ENCODE measurements around the gene CMC2.

CMC2 gene

DNA sequence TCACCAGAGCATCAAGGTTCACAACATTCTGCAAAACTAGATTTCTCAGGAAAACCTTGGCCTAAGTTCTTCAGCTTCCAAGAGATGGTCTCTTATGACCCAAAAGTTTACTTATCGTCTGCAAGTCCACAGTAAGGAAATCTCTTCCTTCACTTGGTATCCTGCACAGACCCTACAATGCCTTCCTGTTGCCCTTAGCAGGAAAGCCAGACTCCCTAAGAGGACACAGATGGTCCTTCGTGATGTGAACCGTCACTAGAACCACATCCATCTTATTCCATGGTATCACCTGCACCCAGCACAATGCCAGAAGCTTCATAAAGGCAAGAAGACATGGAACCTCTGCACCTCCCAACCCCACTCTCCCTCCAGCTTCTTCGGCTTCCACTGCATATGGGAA lies 34.1 kb downstream of the CMC2 start:
- no peak for DNase-seq (ENCODE audit: low spot score)

DNA sequence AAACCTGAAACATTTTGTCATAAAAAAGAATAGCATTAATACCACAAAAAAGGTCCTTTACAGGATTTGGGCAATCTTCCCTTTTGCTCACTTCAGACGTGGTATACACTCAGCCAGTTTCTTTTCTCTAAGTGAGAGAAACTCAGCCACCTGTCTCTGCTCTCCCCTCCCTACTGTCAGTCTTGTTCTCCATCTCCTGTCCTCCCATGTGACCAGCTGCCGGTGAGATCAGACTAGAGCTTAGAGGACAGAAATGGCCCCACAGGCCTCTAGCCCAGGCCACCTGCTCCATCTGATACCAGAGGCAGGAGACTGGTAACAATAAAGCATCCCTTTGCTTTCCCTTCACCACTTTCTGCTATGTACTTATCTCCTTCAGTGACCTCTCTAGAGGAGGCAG lies 34.9 kb downstream of the CMC2 start:
- no peak for DNase-seq (ENCODE audit: low spot score)

DNA sequence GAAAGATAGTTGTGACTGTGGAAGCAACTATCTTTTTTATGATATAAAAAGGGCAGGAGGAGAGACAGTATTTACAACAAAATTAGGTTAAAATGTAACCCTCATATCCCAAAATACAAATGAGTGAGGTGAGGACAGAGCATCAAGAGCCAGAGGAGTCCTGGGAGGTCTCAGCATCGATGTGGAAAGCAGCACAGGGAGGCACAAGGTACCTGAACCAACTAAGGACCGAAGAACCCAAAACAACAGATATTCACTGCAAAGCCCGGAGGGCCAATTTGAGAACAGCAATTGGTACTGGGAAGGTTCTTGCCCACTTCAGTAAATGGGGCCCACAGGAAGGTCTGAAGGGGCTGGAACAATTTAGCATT lies 37.6 kb downstream of the CMC2 start:
- DNase-seq (ENCODE audit: low spot score): no peak

DNA sequence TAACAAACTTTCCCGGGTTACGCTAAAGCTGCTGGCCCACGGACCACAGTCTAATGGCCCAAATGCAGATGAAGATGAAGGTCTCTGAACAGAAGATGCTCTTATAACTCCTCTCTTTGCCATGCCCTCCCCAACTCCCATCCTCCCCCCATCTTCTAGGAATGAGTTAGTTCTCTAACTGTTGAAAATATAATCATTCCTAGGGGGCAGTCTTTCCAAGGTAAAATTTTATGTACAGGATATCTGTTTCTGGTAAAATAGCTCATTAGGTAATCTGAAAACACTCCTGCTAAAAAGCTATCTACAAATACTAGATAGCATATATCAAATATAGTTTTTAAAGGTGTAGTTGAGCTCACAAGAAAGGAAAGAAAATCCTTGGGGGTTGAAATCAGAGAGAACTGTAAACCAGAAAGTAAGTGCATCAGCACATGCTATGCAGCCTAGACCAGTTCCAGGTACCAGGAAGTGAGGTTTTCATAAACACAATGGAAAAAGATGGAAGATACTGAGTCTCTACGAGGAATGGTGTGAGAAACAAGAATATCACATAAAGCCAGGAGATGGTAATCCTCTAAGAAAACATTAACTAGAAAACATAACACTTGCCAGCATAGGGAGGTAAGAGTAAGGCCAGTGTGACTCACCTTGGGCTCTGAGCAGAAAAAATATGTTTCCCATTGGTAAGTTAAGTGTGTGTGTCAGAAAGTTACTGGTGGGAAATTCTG lies 38.1 kb downstream of the CMC2 start:
- DNase-seq (ENCODE audit: low spot score): no peak

DNA sequence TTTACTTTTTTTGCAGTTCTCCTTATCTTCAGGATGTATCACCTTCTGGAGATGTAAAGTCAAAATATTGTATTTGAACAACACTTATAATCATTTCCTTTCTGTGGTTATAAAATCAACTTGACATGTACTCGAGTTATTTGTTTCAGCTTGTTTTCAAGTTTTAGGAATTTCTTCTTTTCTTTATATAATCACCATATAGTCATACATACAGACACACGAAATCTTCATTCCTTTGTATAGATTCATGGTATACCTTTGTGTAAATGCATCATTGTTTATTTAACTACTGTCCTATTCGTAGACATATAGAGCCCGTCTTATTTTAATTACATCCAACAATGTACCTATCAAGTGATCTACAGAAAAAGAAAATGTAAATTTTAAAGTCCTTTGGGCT lies 40.1 kb downstream of the CMC2 start:
- DNase-seq (ENCODE audit: low spot score): no peak

DNA sequence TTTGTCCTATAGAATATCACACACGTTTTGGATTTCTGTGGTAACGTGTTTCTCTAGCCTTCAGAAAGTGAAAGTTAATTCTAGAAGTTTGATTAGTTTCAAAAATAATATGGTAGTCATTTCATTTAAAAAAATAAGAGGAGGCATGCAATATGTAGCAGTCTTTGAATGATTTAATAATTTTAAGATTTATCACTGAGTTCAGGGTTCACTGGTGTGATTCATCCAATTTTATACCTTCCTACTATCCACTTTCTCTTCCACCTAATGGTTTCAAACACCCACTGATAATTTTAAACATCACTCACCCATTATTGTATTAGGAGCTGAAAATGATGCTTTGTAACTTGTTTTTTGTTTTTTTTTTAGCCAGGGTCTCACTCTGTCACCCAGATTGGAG lies 42.3 kb downstream of the CMC2 start:
- no peak for DNase-seq (ENCODE audit: low spot score)

DNA sequence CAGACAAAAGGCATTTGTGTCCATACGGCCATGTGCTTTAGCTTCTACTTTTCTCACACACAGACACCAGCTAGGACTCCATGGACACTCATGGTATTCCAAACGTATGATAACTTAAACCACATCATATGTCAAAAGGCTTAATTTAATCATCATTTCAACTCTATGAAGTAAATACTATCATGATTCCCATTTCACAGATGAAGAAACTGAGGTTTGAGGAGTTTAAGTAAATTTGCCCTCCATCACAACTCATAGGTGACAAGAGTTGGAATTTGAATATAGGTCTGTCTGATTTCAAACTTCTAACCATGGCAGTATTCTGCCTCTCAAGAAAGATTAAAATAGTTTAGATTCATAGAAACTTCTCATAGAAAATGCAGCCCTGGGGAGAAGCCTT lies 43.8 kb downstream of the CMC2 start:
- no peak for DNase-seq (ENCODE audit: low spot score)

DNA sequence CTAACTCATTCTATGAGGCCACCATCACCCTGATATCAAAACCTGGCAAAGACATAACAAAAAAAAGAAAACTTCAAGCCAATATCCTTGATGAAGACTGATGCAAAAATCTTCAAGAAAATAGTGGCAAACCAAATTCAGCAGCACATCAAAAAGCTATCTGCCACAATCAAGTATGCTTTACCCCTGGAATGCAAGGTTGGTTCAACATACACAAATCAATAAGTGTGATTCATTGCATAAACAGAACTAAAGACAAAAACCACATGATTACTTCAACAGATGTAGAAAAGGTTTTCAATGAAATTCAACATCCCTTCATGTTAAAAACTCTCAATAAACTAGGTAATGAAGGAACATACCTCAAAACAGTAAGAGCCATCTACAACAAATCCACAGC lies 48.4 kb downstream of the CMC2 start:
- DNase-seq (ENCODE audit: low spot score): no peak

DNA sequence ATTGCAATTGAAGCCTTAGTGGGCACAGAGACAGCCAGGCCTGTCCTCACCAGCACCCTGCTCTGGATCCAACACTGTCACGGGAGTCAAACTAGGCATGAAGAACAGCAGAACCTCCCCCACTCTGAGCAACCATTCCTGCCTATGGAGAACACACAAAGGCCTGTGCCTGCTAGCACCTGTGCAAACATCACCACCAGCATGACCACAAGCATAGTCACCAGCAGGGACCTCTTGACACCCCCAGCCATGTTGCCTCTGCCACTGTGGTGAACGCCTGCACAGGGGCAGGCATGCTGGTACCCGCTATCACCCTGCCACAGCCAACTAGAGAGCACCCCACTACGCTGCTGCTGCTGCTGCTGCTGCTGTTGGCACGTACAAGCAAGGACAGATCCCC lies 51.7 kb downstream of the CMC2 start:
- DNase-seq (ENCODE audit: low spot score): no peak

DNA sequence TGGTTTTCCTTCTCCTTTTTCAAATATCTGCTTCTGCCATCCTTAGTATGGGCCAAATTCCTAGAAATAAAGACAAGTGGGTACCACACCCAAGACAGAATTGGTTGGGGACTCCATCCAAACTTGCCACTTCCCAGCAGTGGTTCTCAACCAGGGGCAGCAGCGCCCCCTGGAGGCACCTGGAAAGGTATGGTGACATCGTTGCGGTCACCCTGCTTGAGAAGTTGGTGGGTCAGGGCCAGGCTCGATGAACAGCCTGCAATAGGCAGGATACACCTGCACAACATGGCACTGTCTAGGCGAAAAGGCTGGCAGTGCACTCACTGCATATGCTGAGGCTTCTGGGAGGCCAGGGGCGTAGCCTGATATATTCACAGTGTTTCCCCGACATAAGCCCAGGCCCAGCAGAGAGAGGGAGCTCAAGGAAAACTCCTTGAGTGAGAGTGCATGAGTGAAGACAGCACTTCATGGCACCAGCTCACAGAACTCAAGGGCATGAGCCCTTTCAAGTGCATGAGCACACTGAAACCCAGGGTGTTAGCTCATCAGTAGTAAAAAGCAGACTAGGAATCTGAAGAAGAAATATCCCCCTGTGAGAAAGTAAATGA lies 57.7 kb downstream of the CMC2 start:
- peak; percentile 78 for DNase-seq (ENCODE audit: low spot score)

DNA sequence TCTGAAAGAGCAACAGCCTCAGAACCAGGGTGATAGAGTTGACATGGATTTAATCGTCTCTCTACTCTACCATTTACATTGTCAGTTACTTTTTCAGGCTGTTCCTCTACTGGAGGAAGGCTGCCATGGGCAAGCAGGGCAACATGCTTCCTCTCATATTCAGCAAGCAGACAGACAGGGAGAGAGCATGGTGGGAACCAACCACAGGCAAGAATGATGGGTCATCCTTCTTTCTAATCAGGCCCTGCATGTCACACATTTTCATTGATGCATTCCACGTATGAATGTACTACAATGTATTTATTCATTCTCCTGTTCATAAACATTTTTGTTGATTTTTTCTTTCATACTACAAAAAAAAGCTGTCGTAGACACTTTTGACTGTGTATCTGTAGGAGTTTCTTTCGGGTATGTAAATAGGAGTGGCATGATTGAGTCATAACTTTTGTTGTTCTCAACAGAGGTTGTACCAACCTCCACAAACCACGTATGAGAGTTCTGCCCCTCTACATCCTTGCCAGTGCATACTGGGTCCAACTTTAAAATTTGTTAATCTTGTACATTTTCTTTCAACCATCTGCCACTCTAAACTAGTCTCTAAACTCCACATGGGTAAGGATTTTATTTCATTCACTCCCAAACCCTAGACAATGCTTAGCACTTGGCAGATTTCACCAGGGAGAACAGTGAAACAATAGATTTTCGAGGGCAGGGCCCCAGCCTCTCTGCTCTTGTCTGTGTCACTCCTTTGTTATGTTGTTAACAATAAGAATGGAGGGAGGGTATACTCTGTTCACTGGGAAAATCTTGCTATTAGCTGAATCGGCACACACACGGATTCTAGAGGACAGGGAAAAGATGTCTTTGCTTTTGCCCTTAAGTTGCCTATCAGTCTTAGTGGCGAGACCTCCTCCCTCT lies 58.7 kb downstream of the CMC2 start:
- no peak for DNase-seq (ENCODE audit: low spot score)

DNA sequence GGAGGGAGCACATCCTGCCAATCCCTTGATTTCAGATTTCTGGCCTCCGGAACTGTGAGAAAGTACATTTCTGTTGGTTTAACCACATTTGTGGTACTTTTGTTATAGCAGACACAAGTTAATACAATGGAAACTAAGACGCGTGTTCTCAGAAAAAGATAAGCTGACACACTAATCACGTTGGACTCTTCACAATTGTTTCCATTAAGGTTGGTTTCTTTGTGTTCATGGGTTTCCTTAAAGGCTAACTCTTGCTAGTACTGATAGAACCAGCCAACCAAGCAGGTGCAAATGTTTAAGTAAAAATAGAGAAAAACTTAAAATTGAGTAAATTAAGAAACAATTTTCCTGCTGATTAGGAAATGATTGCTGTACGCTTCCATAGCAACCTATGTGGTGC lies 59.4 kb downstream of the CMC2 start:
- DNase-seq (ENCODE audit: low spot score): no peak

DNA sequence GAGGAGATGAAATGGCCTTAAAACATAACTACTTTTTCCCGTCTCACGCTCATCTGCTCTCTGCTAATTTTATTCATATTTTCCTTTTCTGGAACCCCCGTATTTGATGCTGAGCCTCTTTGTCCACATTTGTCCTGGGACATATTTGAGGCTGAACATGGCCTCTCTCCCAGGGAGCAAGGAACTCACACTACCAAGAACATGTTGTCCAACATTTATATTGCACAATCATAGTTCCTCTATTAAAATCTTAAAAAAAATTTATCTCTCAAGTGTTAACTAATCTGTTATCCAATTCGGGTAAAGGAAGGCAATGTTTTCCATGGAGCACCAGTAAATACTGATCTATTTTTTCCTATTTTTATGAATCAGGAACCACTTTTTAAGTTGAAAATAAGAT lies 60.2 kb downstream of the CMC2 start:
- DNase-seq (ENCODE audit: low spot score): no peak

DNA sequence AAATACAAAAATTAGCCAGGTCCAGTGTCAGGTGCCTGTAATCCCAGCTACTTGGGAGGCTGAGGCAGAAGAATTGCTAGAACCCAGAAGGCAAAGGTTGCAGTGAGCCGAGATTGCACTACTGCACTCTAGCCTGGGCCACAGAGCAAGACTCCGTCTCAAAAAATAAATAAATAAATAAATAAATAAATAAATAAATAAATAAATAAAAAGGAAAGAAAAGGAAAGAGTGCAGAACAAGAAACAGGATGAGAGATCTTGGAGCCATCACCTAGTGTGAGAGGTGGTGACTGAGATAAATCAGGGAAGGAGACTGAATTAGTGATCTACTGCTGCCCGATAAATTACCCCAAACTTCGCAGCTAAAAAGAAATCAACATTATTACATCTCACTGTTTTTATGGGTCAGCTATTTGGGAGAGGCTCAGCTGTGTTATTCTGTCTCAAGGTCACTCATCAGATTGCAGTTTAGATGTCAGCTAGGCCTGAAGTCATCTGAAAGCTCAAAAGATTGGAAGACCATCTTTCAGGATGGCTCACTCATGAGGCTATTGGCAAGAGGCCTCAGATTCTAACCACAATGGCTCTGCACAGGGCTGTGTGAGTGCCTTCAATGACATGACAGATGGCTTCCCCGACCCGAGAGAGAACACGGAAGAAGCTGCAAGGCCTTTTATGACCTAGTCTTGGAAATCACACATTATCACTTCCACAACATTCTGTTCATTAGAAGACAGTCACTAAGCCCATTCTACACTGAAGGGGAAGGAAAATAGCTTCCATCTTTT lies 66.4 kb downstream of the CMC2 start:
- no peak for DNase-seq (ENCODE audit: low spot score)

DNA sequence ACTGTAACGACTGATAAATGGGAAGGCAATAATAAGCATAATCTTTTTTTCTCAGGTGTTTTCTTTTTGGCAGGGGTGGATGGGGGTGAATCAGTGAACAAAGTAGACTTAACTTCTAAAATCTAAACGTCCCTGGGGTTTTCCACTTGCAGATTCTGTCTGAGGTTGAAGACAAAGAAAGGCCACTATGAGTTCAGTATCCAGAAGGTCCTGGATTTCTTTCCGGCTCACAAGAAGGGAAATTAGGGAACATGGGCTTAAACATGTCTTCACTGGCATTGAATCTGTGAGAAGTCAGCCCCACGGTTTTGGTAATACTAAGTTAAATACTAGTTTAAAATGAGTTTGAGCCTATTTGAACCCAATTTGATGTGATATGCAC lies 67.8 kb downstream of the CMC2 start:
- no peak for DNase-seq (ENCODE audit: low spot score)

DNA sequence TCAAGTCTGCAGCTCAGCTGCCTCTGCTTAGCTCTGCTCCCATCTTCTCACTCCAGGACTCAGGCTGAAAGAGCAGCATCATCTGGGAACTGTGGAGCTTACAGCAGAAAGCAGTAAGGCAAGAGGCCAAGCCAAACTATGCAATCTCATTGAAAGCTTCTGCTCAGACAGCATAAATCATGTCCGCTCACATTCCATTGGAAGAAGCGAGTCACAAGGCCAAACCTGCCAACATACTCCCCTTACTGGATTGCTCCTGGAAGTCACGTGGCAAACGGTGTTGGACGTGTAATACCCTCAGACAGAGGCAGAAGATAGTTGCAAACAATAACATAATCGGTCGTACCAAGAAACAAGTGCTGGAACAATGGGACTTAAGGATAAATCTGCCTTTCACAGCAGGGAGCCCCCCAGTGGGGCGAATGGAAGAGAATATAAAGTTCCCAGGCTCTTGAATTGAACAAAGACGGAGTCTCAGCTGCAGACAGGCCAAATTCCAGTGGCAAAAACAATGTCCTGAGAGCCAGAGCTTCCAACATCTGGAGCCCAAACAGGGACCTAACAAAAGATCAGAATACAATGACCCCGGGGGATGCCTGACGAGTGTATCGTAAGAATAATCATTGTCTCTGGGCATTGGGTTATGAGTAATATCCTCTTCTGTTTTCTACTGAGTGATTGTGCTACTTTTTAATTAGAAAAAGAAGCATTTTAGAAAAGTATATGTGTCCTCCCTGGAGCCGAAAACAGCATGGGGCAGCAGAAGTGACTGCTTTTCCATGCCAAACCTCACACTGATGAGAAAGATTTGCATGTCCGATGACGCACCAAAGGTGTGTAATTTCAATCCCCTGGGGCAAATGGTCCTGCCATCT lies 68.4 kb downstream of the CMC2 start:
- no peak for DNase-seq (ENCODE audit: low spot score)

DNA sequence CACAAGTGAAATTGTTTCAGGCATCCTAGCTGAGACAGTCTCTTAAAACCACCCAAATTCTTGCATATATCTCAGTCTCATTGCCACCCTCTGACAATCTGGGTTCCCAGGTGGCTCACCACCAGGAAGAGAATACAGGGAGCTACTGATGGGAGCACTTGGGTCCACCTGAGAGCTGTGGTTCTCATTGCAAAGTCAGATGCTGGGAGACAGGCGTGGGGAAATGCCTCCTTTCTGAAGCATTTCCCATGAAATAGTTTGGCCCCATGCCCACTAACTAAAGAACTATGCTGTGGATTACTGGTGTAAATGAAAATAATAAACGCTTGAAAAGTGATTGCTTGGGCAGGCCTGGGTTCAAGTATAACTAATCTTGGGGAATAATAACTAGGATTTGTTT lies 70.3 kb downstream of the CMC2 start:
- no peak for DNase-seq (ENCODE audit: low spot score)

DNA sequence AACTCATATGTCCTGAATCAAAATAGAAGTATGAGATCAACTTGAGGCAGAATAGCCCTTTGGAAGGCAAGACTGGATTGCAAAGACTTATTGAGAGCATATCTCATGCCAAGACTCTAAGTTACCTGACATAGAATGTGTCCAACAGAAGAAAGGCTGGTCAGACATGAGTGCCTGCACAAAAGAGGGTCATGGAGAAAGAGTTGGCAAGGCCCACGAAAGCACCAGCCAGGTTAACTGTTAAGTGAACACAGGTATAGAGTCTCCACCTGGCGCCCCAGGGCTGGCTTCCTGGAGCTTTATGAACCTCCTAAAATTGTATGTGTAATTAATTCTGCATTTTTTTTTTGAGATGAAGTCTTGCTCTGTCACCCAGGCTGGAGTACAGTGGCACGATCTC lies 71.0 kb downstream of the CMC2 start:
- no peak for DNase-seq (ENCODE audit: low spot score)

DNA sequence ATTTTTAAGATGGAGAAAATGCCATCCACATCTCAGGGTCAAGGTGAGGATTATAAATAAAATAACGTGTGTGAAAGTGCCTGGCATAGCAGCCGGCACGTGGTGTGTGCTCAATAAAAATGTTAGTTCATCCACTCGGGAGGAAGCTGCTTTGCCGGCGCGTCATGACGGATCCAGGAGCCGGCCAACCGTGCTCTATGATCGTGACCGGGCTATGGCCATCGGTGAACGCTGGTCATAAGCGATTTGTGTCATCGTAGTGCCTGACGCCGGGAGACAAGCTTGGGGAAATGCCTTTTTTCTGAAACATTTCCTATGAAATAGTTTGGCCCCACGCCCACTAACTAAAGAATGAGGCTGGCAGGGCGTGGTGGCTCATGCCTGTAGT lies 74.0 kb downstream of the CMC2 start:
- DNase-seq (ENCODE audit: low spot score): no peak

DNA sequence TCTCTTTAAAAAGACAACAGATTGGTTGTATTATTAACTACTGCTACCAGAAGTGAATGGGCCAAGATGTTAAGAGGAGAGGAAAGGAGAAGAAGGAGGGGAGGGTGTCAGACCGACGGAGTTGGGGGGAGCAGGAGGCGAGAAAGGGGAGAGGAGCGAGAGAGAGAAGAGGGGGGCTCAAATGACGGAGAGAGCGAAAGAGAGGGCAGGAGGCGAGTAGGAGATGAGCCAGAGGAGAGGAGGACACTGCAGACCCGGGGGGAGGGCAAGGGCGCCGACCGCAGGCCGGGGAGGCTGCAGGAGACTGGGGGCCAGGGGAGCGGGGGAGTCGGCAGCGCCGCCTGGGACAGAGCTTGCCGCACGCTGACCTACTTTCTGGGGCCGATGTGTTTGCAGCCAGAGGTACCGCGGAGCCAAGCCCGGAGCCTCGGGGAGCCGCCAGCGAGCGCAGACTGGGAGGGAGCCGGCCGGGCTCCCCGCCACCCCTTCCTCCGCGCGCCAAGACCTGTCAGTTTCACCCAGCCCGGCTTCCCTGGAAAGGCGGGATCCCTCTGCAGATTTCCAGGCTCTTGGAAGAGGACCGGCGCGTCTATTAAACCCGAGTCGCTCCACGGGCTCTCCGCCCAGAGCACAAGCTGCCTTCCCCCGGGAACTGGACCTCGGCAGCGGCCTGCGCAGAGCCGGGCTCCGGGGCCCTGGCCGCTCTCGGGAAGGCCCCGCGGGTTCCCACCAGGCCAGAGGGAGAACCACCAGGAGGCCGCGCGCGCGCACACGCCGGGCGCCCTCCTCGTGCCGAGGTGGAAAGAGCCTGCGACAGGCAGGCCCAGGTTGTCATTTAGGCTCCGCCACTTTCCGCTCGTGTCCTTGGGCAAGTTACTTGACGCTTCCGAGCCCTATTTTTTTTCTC lies 74.6 kb downstream of the CMC2 start:
- DNase-seq (ENCODE audit: low spot score): peak; percentile 78

Data from HuH-7 (cell line).